ENCODE data around the gene RAMP1.

Gene RAMP1

DNA sequence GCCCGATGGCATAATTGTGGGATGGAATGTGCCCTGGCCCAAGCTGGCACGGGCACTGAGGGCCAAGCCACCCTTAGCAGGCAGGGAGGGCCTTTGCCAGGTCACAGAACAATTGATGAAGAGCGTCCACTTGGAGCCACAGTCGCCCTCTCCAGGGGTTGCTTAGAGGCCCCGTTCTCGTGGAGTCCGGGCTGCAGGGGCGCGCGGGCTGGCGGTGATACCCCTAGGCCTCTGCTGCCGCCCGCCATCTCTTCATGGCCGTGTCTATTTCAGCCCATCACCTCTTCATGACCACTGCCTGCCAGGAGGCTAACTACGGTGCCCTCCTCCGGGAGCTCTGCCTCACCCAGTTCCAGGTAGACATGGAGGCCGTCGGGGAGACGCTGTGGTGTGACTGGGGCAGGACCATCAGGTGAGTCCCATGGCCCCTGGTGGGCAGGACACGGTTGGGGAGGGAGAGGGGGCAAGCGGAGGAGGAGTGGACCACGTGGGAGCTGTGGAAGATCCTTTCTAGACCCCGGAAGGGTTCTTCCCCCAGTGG is 17.6 kb downstream of the RAMP1 start:
- no peak for DNase-seq (ENCODE audit: low read depth in 3 of 3)

DNA sequence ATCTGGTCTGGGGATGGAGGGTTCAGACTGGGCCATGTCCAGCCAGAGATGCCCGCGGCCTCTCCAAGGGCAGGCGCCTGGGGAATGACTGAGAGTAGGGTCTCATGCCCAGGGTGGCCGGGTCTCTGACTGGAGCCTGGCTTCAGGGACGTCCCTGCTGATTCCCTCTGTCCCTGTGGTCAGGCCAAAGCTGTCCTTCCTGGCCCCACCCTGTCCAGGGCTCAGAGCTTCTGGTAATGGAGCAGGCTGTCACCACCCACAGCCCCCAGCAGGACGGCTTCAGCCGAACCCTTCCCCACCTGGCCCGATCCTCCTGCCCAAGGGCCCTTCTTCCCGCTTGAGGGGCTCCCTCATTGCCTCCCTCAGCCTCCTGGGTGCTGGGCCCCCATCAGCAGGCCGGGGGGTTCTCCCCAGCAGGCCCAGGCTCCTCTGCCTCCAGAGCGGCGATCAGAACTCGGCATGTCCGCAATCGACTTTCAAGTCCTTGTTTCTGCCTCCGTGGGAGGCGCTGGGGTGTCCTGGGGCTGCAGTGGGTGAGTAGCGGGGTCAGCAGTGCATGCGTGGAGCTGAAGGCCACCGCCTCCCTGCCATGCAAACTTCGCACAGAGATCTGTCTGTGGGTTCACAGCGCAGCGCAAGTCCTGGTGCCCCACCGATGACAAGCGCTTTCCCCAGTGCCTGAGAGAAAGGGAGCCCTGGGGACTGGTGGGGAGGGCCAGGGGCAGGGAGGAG is 18.3 kb downstream of the RAMP1 start:
- DNase-seq (ENCODE audit: low read depth in 3 of 3): no peak

GRCh38 chr2:237878321-237879057 is 19.1 kb downstream of the RAMP1 start:
- no peak for DNase-seq (ENCODE audit: low read depth in 3 of 3)

DNA sequence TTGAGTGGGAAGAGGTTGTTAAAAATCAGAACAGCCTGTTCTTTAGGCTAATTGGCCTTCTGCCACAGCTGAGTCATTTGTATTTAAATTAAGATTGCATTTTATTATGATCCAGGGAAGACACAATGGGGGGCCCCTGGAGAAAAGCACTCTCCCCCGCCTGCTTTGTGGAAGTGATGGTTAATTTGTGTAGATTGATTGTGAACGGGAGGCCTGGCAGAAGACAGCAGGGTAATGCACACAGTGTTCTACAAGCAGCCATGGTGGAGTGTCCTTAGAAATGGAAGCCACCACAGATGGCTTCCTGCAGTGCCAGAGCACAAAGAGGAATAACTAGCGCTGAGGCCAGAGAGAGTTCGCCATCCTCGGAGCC is 19.6 kb downstream of the RAMP1 start:
- DNase-seq (ENCODE audit: low read depth in 3 of 3): no peak

DNA sequence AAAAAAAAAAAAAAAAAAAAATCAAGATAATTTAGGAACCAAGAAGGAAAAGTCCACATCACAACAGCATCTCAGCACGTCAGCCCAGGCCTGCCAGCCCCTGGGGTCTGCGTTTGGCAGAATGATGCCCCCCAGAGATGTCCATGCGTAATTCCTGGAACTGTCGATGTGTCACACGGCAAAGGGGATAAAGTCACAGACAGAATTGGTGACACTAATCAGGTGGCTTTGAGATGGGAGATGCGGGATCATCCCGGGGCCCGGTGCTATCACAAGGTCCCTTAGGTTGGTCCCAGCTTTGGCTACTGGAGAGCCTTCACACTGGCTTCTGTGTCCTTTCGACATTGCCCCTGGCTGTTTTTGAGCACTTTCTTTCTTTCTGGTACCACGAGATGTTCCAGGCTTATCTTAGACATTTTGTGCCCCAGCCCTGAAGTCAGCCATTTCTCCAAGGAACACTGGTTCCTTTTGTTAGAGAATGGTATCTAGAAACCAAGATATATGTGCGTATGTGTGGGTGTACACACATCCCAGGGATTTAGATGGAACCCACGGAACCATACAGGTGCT is 20.7 kb downstream of the RAMP1 start:
- DNase-seq (ENCODE audit: low read depth in 3 of 3): no peak

GRCh38 chr2:237882510-237883481 is 23.4 kb downstream of the RAMP1 start:
- no peak for DNase-seq (ENCODE audit: low read depth in 3 of 3)

- no peak for DNase-seq (ENCODE audit: low read depth in 3 of 3)
Measured at GRCh38 chr2:237883951-237884446, 24.6 kb downstream of the RAMP1 start.

DNA sequence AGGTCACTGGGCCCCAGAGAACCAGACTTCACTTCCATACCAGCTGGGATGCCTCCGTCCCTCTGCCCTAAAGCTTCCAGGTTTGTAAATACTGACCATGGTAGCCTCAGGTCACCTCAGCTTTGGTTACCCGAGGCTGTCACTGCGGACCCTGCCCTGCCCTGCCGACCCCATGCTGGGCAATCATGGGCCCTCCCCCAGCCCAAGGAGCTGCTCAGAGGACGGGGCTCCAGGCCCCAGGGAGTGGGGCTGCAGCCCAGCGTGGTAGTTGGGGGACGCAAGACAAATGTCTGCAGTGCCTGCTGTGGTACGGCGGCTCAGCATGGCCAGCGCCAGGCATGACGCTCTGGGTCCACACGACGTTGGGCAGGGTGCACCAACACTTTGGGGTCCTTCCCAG is 25.3 kb downstream of the RAMP1 start:
- DNase-seq (ENCODE audit: low read depth in 3 of 3): no peak

DNA sequence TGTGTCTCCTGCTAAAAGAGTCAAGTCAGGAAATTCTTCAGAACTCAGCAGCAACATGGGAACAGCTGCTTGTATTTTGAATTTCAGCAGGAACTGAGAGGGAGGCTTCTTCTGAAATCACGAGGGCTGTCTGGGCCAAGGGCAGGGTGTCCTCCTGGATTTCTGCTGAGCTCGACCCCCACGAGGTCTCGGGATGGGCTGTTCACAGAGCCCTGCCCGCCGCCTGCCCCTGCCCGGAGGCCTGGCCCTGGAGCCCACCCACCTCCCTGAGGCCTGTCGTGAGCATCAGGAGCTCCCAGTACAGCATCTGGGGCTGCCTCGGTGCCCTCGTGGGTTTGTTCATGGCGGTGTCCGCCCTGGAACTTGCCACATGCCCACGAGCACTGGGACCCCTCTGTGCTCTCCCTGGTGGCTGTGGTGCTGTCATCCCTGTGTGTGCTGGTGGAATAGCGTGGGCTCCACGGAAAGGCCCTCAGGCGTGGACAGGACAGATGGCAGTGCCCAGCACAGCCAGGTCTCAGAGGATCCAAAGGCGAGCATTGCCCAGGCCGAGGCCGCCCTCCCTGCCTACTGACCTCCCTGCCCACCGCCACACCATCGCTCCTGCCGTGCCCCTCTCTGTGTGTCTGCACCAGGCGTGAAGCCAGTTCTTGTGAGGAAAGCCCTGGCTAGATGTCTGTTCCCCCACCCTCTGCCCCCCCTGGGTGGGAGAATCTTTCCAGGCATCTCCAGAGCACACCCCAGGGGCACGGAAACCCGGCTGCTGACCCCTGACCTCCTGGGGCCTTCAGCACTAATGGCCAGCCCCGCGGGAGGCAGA is 25.9 kb downstream of the RAMP1 start:
- no peak for DNase-seq (ENCODE audit: low read depth in 3 of 3)

DNA sequence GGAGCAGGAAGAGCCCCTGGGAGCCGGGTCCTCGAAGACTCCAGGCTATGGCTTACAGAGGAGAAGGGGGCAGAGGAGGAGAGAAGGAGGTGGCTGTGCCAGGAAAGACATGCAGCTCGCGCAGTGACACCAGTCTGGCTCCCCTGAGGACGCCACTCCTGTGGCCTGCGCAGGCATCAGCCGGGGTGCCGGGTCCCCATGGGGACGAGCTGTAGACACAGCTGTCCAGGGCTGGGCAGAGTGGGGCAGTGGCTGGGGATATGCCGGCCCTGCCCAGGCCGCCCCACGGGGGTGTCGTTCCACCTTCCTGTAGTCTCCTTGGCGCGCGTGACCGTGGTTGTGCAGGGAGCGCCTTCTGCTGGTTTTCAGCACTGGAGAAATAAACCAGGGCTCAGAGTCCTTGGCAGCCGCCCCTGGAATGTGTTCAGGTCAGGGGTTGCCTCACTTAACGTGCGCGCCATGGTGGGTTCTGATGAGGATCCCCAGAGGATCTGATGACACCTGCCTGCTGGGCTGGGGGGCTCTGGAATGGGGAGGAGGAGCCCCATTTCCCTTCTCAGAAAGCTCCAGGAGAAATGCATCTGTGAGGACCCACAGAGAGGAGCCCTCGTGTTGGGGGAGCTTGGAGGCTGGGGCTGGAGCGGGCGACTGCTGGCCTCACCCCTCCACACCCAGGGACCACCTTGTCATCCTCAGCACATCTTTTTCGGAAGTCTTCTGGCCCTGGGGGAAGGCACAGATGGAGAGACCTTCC is 26.7 kb downstream of the RAMP1 start:
- DNase-seq (ENCODE audit: low read depth in 3 of 3): no peak

- DNase-seq (ENCODE audit: low read depth in 3 of 3): no peak
Measured at GRCh38 chr2:237886685-237887481, 27.5 kb downstream of the RAMP1 start.

GRCh38 chr2:237888389-237888788 is 29.0 kb downstream of the RAMP1 start:
- no peak for DNase-seq (ENCODE audit: low read depth in 3 of 3)

GRCh38 chr2:237889016-237889415 is 29.6 kb downstream of the RAMP1 start:
- no peak for DNase-seq (ENCODE audit: low read depth in 3 of 3)

DNA sequence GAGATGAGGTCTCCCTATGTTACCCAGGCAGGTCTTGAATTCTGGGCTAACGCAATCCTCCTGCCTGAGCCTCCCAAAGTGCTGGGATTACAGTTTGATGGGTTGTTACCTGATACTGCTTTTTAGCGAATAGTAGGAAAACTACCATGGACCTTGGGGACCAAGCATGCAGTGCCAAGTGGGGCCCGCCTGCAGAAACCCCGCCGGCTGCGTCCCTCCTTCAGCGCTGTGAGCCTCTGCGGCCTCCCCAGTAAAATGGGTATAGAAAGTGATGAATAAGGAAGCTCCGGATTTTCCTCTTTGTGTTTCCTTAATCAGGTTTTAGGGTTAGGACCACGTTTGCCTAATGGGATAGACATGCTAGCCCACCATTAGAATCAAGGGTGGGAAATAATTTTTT is 30.4 kb downstream of the RAMP1 start:
- DNase-seq (ENCODE audit: low read depth in 3 of 3): no peak

DNA sequence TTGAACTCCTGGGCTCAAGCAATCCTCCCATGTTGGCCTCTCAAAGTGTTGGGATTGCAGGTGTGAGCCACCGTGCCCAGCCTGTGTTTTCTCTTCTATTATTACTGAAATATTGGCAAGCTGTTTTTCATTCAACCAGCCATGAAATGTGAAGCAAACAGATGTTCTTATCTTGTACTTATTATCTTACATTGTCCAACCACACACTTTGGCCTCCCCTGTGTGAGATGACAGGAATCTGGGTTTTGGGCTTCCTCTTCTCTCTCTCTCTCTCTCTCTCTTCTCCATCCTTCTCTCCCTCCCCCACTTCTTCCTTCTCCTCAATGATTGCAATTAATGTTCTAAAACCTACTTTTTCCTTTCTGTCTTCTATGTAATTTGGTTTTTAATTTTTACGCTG is 33.1 kb downstream of the RAMP1 start:
- DNase-seq (ENCODE audit: low read depth in 3 of 3): no peak

GRCh38 chr2:237892984-237893595 is 33.7 kb downstream of the RAMP1 start:
- DNase-seq (ENCODE audit: low read depth in 3 of 3): no peak

GRCh38 chr2:237894396-237894979 is 35.1 kb downstream of the RAMP1 start:
- no peak for DNase-seq (ENCODE audit: low read depth in 3 of 3)

DNA sequence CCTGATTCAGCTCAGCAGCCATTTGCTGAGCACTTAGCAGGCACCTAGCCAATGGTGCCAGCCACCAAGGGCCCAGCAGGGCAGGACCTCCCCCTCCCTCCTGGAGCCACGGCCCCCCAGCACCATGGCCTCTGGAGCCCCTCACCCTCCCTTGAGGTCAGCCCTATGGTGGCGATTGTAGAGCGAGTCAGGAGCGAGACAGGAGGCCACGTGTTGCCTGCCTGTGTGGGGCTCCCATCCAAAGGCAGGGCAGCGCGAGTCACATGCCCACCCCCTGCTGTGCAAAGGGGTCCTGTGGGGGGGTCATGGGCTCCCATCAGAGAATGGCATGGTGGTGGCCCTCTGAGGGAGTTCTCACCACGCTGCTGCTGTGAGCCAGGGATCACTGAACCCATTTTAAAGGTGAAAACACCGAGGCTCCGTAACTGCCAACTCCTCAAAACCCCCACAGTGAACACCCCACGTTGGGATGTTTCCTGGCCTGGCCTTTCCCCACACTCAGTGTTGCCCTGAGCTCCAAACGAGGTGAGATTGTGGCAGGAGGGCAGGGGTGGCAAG is 35.6 kb downstream of the RAMP1 start:
- DNase-seq (ENCODE audit: low read depth in 3 of 3): no peak

All from stimulated activated CD4-positive, alpha-beta T cell treated with anti-CD3 and anti-CD28 coated beads, TNF-alpha, amount 100 ng/mL, for 24 hours (primary cell).